Measurements from ENCODE around the gene KAZN.

- TF ChIP-seq GATA2 (IDR thresholded peaks at IDR 0.05; ENCODE audit: low read depth, low read length) (no peak), GATA3 (IDR thresholded peaks at IDR 0.05; ENCODE audit: low read depth, low read length) (no peak)
Measured at GRCh38 chr1:14887764-14888350, 289.4 kb downstream of the KAZN start.

All from SH-SY5Y (cell line).